Activated naive CD4-positive, alpha-beta T cell treated with anti-CD3 and anti-CD28 coated beads, Interleukin-2, amount 50 U/mL, for 72 hours (primary cell): ENCODE results near the gene FGF11. TPM values are rescaled to one million over a fixed set of nuclear protein-coding genes. Genes with fewer than 3 reads are reported as not detected.

Experiments
- total RNA-seq, 2 donors: library from RNA; stranded (reverse); gene quantifications; one replicate each; pipeline ENCODE4 v1.2.3, GENCODE V29; 2022

The FGF11 gene
- total RNA-seq, 2 donors from 2014 or later, result 2.6 to 35.5 TPM

Other genes with a start within 250 kb of the FGF11 start
- gene DLG4, start 219.7 kb upstream of the FGF11 start, total RNA-seq, result 10 to 100 TPM; 20.1 to 27.1 TPM
- gene ACADVL, start 219.6 kb upstream of the FGF11 start, total RNA-seq, result 100 to 1,000 TPM; 360 to 445 TPM
- gene DVL2, start 205.0 kb upstream of the FGF11 start, total RNA-seq, result 10 to 100 TPM; 56.2 to 73.4 TPM
- 10 to 100 TPM; 25.9 to 52.4 TPM for gene PHF23, start 200.1 kb upstream of the FGF11 start, total RNA-seq
- 100 to 1,000 TPM; 167 to 298 TPM for gene GABARAP, start 197.1 kb upstream of the FGF11 start, total RNA-seq
- gene CTDNEP1, start 187.8 kb upstream of the FGF11 start, total RNA-seq, result 100 to 1,000 TPM; 171 to 179 TPM
- gene ELP5, start 187.3 kb upstream of the FGF11 start, total RNA-seq, result 10 to 100 TPM; 45.6 to 62.3 TPM
- 1 to 10 TPM in 1 of 2 donors, under 1 TPM in 1; 0.55 to 1.5 TPM for gene CLDN7, start 177.0 kb upstream of the FGF11 start, total RNA-seq
- gene SLC2A4, start 157.8 kb upstream of the FGF11 start, total RNA-seq, result under 1 TPM in 1 of 2 donors, not detected in 1; 0.51 TPM
- 1 to 10 TPM in 1 of 2 donors, under 1 TPM in 1; 0.18 to 1.7 TPM for gene YBX2, start 144.9 kb upstream of the FGF11 start, total RNA-seq
- 100 to 1,000 TPM; 493 to 836 TPM for gene EIF5A, start 131.9 kb upstream of the FGF11 start, total RNA-seq
- 10 to 100 TPM; 36.3 to 48.6 TPM for gene GPS2, start 124.2 kb upstream of the FGF11 start, total RNA-seq
- gene NEURL4, start 110.2 kb upstream of the FGF11 start, total RNA-seq, result 10 to 100 TPM; 24.8 to 32.7 TPM
- gene ACAP1, start 103.0 kb upstream of the FGF11 start, total RNA-seq, result 100 to 1,000 TPM; 400 to 610 TPM
- 10 to 100 TPM in 1 of 2 donors, 1 to 10 TPM in 1; 3.6 to 10.1 TPM for gene KCTD11, start 87.3 kb upstream of the FGF11 start, total RNA-seq
- under 1 TPM in 1 of 2 donors, not detected in 1; 0.21 TPM for gene TMEM95, start 84.4 kb upstream of the FGF11 start, total RNA-seq
- 1 to 10 TPM; 2.7 to 5.3 TPM for gene TNK1, start 58.4 kb upstream of the FGF11 start, total RNA-seq
- gene PLSCR3, start 45.0 kb upstream of the FGF11 start, total RNA-seq, result 10 to 100 TPM; 58.2 to 77.5 TPM
- 100 to 1,000 TPM in 1 of 2 donors, 10 to 100 TPM in 1; 78.9 to 114 TPM for gene TMEM256, start 35.4 kb upstream of the FGF11 start, total RNA-seq
- 10 to 100 TPM; 14.5 to 15.8 TPM for gene NLGN2, start 31.7 kb upstream of the FGF11 start, total RNA-seq
- not detected for gene SPEM1, start 19.2 kb upstream of the FGF11 start, total RNA-seq
- under 1 TPM in 1 of 2 donors, not detected in 1; 0.14 TPM for gene SPEM2, start 13.9 kb upstream of the FGF11 start, total RNA-seq
- not detected for gene SPEM3, start 10.7 kb upstream of the FGF11 start, total RNA-seq
- gene TMEM102, start 4.1 kb upstream of the FGF11 start, total RNA-seq, result 10 to 100 TPM in 1 of 2 donors, 1 to 10 TPM in 1; 9.2 to 13.2 TPM
- gene CHRNB1, start 5.5 kb downstream of the FGF11 start, total RNA-seq, result 10 to 100 TPM; 12.1 to 17.6 TPM
- gene ZBTB4, start 40.1 kb downstream of the FGF11 start, total RNA-seq, result 10 to 100 TPM; 21.8 to 26.5 TPM
- not detected for gene SLC35G6, start 41.9 kb downstream of the FGF11 start, total RNA-seq
- 100 to 1,000 TPM; 280 to 333 TPM for gene POLR2A, start 44.9 kb downstream of the FGF11 start, total RNA-seq
- gene TNFSF12, start 109.5 kb downstream of the FGF11 start, total RNA-seq, result 10 to 100 TPM; 16.4 to 18.9 TPM
- 1 to 10 TPM; 4.6 to 6.0 TPM for gene TNFSF13, start 119.2 kb downstream of the FGF11 start, total RNA-seq
- gene SENP3, start 122.4 kb downstream of the FGF11 start, total RNA-seq, result 10 to 100 TPM; 42.9 to 46.3 TPM
- 10 to 100 TPM in 1 of 2 donors, 1 to 10 TPM in 1; 7.6 to 12.7 TPM for gene CD68, start 140.1 kb downstream of the FGF11 start, total RNA-seq
- 10 to 100 TPM; 52.1 to 60.6 TPM for gene MPDU1, start 144.3 kb downstream of the FGF11 start, total RNA-seq
- under 1 TPM; 0.23 to 0.93 TPM for gene SOX15, start 150.6 kb downstream of the FGF11 start, total RNA-seq
- 10 to 100 TPM; 34.7 to 66.2 TPM for gene FXR2, start 175.4 kb downstream of the FGF11 start, total RNA-seq
- gene SAT2, start 188.3 kb downstream of the FGF11 start, total RNA-seq, result 10 to 100 TPM; 24.4 to 49.6 TPM
- gene SHBG, start 190.6 kb downstream of the FGF11 start, total RNA-seq, result under 1 TPM in 1 of 2 donors, not detected in 1; 0.50 TPM
- under 1 TPM in 1 of 2 donors, not detected in 1; 0.25 TPM for gene ATP1B2, start 211.4 kb downstream of the FGF11 start, total RNA-seq
- 100 to 1,000 TPM in 1 of 2 donors, 10 to 100 TPM in 1; 78.4 to 147 TPM for gene TP53, start 248.0 kb downstream of the FGF11 start, total RNA-seq
- gene WRAP53, start 249.0 kb downstream of the FGF11 start, total RNA-seq, result 10 to 100 TPM; 16.4 to 23.5 TPM